ENCODE measurements around the gene WBP1L.
"Not testable (repeated sequence)": the region's sequence is repeated elsewhere in the genome, so short reads cannot be mapped to it uniquely, and the experiment has no call there.

WBP1L gene

GRCh38 chr10:102723989-102724388, 19.8 kb upstream of the WBP1L start:
- no peak for DNase-seq (ENCODE audit: low spot score)

- DNase-seq (ENCODE audit: low spot score), result no peak
Measured at GRCh38 chr10:102726274-102726673, 17.5 kb upstream of the WBP1L start.

- DNase-seq (ENCODE audit: low spot score), result no peak
Measured at GRCh38 chr10:102727037-102727818, 16.5 kb upstream of the WBP1L start.

GRCh38 chr10:102729029-102730026, 14.4 kb upstream of the WBP1L start:
- DNase-seq (ENCODE audit: low spot score), result peak; percentile 44

GRCh38 chr10:102731222-102731800, 12.4 kb upstream of the WBP1L start:
- DNase-seq (ENCODE audit: low spot score), result no peak

GRCh38 chr10:102732661-102733060, 11.1 kb upstream of the WBP1L start:
- DNase-seq (ENCODE audit: low spot score), result no peak

- DNase-seq (ENCODE audit: low spot score), result no peak
Measured at GRCh38 chr10:102735065-102735562, 8.6 kb upstream of the WBP1L start.

GRCh38 chr10:102738692-102739121, 5.0 kb upstream of the WBP1L start:
- no peak for DNase-seq (ENCODE audit: low spot score)

- no peak for DNase-seq (ENCODE audit: low spot score)
Measured at GRCh38 chr10:102740229-102740628, 3.5 kb upstream of the WBP1L start.

GRCh38 chr10:102741726-102742237, 2.0 kb upstream of the WBP1L start:
- DNase-seq (ENCODE audit: low spot score), result no peak

GRCh38 chr10:102742313-102742712, 1.4 kb upstream of the WBP1L start:
- DNase-seq (ENCODE audit: low spot score), result not testable (repeated sequence)

GRCh38 chr10:102743078-102743587, 615 bp upstream of the WBP1L start:
- no peak for DNase-seq (ENCODE audit: low spot score)

- no peak for DNase-seq (ENCODE audit: low spot score)
Measured at GRCh38 chr10:102744374-102745051, 765 bp downstream of the WBP1L start.

- no peak for DNase-seq (ENCODE audit: low spot score)
Measured at GRCh38 chr10:102745157-102745556, 1.4 kb downstream of the WBP1L start.

GRCh38 chr10:102752266-102752930, 8.7 kb downstream of the WBP1L start:
- DNase-seq (ENCODE audit: low spot score), result no peak

GRCh38 chr10:102752934-102753664, 9.4 kb downstream of the WBP1L start:
- peak; percentile 26 for DNase-seq (ENCODE audit: low spot score)

- DNase-seq (ENCODE audit: low spot score), result no peak
Measured at GRCh38 chr10:102753718-102754117, 10.0 kb downstream of the WBP1L start.

GRCh38 chr10:102757323-102757722, 13.6 kb downstream of the WBP1L start:
- no peak for DNase-seq (ENCODE audit: low spot score)

- DNase-seq (ENCODE audit: low spot score), result no peak
Measured at GRCh38 chr10:102758240-102758932, 14.6 kb downstream of the WBP1L start.
